ENCODE measurements around the gene SCIN.

DNA sequence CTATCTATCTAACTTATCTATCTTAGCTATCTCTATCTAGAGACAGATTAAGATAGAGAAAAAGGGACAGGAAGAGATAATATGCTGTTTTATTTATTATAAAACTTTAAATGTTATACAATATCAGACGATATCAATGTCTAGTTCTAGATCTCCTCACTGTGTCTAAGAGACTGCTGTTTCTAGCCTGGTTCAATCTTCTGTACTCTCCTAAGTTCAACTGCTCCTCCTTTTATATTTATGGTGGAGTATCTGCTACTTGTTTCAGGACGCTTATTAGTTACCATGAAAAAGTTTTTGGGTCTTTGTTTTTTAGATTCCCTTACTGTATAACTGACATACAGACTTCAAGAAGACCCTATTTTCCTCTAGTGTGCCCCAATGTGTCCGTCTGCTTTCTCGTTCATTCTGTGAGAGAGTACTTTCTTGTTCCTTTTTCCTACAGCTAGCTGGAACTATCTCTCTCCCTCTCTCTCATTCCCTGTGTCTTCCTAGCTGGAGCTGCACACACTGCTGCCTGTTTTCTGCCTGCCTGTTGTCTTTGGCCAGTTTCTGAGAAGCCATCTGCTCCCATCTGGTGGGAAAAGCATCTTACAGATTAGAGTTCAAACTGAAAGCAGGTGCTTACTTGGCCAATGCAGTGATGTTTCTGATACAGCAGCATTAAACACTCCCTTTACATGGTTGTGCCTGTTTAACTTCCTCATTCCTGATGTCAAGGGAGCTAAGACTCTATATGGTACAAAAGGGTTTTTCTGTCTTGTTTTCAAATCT, 67.5 kb downstream of the SCIN start:
- TF ChIP-seq EZH2phosphoT487 (IDR thresholded peaks at IDR 0.05; ENCODE audit: insufficient read depth, low read depth) (no peak), EZH2 (IDR thresholded peaks at IDR 0.05; ENCODE audit: insufficient read depth, poor library complexity, severe bottlenecking) (no peak)
